ENCODE measurements around the gene IFI35. TPM values are rescaled to one million over a fixed set of nuclear protein-coding genes. Genes with fewer than 3 reads are reported as not detected.
"Not testable (repeated sequence)": the region's sequence is repeated elsewhere in the genome, so short reads cannot be mapped to it uniquely, and the experiment has no call there.

IFI35 gene
- total RNA-seq (2014; rRNA removed) = 12.6 and 26.3 TPM in 2 replicates
- polyA plus RNA-seq (2012) = 20.3 TPM

DNA sequence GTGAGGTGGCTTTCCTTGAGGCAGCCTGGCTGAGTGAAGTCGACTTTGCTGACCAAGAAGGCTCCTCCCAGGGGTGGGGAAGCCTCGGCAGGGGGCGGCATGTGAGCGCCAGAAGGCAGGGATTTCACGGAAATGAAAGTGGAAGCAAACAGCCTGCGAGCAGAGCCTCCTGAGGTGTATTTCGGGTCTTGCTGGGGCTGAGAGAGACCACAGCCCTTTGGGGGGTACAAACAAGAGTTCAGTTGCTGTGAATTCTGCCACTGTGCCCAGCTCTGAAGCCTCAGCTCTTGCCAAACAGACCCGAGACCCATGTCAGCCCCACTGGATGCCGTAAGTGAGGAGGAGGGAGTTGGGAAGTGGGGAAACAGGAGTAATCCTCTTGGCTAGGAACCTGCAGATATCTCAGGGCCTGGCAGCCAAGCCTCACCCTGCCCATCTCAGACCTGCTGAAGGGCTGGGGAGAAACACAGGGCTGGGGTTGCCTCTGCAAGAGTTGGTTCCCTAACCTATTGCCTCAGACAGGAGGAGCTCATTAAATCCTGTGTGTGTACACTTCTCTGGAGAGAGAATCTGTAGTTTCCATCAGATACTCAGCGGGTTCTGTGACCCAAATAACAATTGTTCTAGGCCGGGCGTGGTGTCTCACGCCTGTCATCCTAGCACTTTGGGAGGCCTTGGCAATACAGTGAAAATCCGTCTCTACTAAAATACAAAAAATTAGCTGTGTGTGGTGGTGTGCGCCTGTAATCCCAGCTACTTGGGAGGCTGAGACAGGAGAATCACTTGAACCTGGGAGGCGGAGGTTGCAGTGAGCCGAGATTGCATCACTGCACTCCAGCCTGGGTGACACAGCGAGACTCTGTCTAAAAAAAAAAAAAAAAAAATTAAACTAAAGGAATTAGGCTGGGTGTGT lies at the start of gene IFI35:
TSS of gene IFI35 (plus strand) at position 146 of the 913 bp plus-strand sequence. CDS start at position 310, 164 bp downstream.
- DNase-seq (ENCODE audit: low read depth) = peak; percentile 76

DNA sequence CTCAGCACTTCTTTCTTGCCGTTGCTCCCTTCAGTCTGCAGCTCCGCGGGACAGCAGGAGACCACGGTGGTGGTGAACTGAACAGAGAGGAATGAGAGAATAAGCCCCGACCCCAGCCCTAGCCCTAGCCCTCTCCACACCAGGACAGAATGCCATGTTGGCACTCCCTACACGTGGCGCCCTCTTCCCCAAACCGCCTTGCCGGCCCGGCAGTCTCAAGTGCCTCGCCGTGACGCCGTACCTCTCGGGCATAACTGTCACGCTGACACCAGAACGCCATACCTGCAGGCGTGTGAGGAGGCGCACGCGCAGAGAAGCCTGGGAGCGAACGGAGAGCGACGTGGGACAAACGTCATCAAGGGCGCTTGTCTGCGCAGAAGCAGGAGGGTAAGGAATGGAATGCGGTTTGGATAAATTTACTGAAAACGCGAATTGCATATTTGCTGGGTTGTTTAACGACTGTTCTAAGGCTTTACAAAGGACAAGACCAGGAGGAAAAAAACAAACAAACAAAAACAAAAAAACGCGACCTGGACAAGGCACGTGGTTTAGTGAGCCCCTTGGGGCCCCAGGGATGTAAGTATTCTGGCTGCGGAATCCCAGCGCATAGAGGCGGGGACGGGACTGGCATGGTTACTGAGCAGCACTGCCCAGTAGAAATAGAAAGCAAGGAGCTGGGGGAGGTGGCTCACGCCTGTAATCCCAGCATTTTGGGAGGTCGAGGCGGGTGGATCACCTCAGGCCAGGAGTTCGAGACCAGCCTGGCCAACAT lies 42.2 kb upstream of the IFI35 start, which contains the start of gene AARSD1:
TSS of gene AARSD1 (minus strand) at position 294 of the 772 bp plus-strand sequence. CDS start at position 280, 14 bp downstream.
- DNase-seq (ENCODE audit: low read depth) = peak; percentile 88

DNA sequence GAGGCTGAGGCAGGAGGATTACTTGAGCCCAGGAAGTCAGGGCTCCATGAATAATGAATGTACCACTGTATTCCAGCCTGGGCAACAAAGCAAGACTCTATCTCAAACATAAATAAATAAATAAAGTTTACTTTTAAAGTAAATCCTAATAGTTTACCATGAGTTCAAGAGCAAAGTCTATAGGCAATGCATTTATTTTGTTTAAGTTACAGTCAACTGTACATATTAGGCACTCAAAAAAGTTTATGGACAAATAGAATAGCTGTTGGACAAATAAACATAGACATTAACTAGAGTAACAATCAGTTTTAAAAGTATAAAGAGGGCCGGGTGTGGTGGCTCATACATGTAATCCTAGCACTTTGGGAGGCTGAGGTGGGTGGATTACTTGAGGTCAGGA lies 38.7 kb upstream of the IFI35 start:
- DNase-seq (ENCODE audit: low read depth) = no peak

DNA sequence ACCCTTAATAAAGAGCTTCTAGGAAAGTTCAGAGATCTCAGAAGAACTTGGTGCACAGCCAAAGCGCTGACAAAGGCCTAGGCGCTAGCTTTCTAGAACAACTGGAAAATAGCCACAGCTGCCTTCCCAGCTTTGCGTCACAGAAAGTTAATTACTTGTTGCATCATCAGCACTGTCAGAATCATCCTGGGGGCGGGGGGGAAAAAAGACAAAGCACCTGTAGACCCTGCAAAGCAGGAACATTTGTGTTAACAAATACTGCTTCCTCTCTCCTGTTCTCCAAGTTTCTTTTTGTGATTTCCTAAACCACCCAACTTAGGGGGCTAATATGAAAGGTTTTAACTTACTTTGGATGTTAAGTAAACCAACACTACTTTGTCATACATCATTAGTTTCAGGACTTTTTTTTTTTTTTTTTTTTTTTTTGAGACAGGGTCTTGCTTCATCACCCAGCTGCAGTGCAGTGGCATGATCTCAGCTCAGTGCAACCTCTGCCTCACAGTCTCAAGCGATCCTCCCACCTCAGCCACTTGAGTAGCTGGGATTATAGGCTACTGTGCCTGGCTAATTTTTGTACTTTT lies 37.5 kb upstream of the IFI35 start:
- peak; percentile 22 for DNase-seq (ENCODE audit: low read depth)

DNA sequence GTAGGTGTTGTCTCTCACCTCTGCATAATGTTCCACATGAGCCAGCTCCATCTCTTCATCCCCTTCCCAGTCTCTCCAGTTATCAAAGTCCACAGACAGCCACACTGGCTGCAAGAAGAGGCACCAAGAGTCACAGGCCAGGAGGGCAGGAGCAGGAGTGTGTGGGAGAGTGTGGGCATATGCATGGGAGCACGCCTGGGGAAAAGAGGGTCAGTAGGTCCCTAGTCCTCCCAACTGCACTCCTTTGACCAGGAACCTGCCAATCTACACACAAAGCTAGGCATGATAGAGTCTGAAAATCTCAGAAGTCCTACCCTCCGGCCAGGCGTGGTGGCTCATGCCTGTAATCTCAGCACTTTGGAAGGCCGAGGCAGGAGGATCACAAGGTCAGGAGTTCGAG lies 35.0 kb upstream of the IFI35 start:
- DNase-seq (ENCODE audit: low read depth) = no peak

DNA sequence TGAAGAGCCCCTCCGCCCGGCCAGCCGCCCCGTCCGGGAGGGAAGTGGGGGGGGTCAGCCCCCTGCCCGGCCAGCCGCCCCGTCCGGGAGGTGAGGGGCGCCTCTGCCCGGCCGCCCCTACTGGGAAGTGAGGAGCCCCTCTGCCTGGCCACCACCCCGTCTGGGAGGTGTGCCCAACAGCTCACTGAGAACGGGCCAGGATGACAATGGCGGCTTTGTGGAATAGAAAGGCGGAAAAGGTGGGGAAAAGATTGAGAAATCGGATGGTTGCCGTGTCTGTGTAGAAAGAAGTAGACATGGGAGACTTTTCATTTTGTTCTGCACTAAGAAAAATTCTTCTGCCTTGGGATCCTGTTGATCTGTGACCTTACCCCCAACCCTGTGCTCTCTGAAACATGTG lies 33.3 kb upstream of the IFI35 start:
- DNase-seq (ENCODE audit: low read depth) = not testable (repeated sequence)

DNA sequence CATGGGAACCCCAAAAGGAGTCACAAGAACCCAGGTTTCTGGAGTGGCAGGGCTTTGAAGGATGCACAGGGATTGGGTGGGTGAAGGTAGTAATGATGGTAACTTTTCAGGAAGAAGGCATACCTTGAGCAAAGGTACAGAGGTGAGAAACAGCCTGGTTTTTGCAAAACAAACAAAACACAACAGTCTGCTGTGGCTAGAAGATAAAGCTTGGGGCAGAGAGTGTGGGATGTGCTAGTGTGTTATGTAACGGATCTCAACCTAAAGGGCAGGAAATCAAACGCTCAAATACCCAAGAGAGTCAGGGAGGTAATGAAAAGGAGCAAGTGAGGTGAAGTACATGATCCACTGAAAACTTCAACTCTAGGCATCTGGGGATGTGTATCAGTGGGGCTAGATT lies 31.3 kb upstream of the IFI35 start:
- DNase-seq (ENCODE audit: low read depth) = no peak

DNA sequence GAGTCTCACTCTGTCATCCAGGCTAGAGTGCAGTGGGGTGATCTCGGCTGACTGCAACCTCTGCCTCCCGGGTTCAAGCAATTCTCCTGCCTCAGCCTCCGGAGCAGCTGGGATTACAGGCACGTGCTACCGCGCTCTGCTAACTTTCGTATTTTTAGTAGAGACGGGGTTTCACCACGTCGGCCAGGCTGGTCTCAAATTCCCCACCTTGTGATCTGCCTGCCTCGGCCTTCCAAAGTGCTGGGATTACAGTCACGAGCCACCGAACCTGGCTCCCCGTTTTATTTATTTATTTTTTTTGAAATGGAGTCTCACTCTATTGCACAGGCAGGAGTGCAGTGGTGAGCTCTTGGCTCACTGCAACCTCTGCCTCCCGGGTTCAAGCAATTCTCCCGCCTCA lies 30.9 kb upstream of the IFI35 start:
- not testable (repeated sequence) for DNase-seq (ENCODE audit: low read depth)

DNA sequence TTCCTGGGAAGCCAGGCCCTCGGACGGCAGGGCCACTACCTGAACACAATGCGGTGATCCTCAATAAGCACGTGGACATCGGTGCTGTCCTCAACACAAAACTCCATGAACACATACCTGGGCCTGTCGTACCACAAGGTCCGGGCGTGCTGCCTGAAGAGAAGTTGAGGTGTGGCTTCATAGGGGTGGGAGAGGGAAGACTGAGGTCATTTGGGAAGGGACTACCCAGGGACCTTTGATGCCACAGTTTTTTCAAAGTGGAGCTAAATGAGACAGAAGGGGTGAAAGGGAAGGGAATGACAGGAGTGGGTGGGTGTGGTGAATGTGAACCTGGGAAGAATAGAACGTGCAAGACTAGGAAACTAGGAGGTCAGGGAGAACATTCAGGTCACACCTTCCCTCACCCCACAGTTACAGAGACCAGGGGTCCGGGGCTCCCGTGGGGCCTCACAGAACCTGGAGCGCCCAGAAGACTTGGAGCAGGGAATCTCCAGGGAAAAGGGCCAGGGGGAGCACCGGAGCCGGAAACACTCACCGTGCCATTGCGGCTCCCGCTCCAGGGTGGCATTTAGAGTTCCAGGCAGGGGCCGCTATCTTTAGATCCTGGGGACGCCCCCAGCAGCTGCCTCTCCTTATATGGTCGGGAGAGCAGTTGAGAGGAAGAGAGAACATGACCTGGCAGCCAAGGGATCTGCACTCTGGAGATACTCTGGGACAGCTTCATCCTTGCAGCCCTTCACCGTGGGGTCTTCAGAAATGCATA lies 26.9 kb upstream of the IFI35 start, which contains the start of gene PTGES3L:
TSS of gene PTGES3L (minus strand) at position 570 of the 763 bp plus-strand sequence. CDS start at position 543, 27 bp downstream.
- DNase-seq (ENCODE audit: low read depth) = peak; percentile 81

DNA sequence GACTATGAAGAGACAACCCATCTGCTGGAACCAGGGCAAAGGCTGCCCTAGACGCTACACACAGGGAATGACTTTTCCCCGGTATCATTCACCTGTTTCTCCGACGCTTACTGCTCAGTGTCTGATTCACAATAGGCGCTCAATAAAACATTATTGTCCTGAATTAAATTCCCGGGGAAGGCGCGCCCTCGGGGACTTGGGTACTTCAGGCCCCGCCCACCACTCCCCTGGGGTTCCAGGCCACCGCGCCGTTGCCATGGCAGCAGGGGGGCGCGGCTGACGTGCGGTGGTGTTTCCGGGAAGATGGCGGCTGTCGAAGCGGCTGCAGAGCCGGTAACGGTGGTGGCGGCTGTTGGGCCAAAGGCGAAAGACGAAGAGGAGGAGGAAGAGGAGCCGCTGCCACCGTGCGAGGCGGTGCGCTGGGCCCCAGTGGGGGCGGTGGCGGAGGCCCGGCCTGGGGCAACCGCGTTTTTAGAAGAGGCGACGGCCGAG lies 26.3 kb upstream of the IFI35 start, which contains the start of gene RUNDC1:
TSS of gene RUNDC1 (plus strand) at position 292 of the 492 bp plus-strand sequence. CDS start at position 304, 12 bp downstream.
- DNase-seq (ENCODE audit: low read depth) = peak; percentile 82

DNA sequence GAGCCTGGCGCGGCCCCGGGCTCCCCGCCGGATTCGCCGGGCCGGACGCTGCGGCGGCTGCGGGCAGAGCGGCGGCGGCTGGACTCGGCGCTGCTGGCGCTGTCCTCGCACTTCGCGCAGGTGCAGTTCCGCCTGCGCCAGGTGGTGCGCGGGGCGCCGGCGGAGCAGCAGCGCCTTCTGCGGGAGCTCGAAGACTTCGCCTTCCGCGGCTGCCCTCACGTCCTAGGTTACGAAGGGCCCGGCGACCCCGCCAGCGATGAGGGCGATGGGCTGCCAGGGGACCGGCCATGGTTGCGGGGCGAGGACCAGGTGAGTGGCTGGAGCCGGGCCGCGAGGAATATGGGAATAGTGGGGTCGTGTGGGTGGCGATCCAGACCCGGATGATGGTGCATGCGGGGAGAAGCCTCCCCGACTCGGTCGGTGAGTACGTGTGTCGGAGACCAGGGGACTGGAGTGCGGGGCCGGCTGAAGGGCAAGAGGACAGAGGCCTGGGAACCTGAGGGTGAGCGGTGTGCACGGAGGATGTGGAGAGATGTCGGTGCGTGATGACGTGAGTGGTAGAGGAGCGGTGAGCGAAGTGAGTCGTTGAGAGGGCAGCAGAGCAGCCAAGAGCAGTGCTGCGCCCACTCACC lies 25.7 kb upstream of the IFI35 start:
- DNase-seq (ENCODE audit: low read depth) = peak; percentile 40

DNA sequence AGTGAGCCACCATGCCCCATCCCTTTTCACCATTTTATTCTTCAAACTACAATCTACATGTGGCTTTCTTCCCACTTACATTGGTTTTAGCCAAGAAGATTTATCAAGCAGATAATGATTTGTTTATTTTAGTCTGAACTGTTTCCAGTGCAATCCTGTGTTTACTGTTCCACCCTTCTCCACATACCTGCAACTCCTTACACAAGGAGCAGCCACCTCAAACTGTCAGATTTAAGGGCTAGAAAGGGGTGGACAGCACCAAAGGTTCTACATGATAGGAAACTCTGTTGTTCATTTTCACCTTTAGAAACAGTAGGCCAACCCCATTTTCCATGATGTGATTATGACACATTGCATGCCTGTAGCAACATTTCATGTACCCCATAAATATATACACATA lies 24.3 kb upstream of the IFI35 start:
- DNase-seq (ENCODE audit: low read depth) = no peak

DNA sequence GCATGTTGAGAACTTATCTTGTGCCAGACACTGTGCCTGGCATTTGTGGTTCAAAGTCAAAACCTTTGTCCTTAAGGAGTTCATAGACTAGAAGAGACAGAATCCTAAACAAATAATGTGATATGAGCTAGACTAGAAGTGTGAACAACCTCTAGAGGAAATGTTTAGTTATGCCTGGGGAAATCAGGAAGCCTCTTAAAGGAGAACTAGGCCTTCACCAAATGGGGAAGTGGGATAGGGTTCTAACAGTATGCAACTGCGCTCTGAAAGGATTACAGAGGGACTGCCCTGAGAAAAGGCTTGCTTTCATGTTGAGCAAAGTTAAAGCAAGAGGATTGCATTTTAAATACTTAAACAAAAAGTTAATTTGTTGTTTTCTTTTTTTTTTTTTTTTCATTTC lies 21.4 kb upstream of the IFI35 start:
- no peak for DNase-seq (ENCODE audit: low read depth)

DNA sequence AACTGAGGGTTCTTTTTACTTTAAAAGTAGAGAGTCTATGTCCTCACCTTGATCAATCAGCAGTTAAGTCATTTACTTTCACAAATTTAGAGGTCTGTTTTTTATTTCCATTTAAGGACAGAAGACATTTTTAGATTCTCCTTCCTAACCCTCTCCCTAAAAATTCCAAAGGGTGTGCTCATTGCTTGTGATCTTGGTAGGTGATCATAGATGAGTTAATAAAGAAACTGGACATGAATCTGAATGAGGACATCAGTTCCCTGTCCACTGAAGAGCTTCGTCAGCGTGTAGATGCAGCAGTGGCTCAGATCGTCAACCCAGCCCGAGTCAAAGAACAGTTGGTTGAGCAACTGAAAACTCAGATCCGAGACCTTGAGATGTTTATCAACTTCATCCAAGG lies 17.4 kb upstream of the IFI35 start:
- no peak for DNase-seq (ENCODE audit: low read depth)

DNA sequence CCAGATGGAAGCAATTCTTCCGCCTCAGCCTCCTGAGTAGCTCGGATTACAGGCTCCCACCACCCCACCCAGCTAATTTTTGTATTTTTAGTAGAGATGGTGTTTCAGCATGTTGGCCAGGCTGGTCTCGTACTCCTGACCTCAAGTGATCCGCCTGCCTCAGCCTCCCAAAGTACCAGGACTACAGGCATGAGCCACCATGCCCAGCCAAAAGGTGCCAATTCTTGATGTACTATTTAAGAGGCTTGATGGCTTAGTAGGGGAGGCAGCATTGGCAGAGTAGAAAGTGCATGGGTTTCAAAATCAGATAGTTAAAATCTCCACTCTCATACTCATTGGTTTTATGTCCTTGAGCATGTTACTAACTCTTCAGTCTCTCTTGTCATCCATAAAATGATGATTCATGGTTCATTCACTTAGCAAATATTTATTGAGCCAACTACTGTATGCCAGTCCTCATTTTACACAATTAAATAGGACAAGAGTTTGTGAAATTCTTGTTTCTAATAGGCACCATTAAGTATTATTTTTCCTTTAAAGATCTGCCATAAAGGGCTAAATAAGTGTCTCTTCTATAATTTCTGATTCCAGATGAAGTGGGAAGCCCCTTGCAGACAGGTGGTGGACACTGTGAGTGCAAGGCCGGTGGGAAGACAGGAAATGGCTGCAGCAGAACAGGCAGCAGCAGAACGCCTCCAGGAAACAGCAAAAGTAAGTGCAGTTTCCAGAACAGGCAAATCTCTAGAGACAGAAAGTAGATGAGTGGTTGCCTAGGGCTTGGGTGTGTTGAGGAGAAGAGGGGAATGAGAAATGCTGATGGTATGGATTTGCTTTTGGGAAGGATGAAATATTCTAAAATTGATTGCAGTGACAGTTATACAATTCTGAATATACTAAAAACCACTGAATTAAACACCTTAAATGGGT lies 16.6 kb upstream of the IFI35 start:
- DNase-seq (ENCODE audit: low read depth) = peak; percentile 55

DNA sequence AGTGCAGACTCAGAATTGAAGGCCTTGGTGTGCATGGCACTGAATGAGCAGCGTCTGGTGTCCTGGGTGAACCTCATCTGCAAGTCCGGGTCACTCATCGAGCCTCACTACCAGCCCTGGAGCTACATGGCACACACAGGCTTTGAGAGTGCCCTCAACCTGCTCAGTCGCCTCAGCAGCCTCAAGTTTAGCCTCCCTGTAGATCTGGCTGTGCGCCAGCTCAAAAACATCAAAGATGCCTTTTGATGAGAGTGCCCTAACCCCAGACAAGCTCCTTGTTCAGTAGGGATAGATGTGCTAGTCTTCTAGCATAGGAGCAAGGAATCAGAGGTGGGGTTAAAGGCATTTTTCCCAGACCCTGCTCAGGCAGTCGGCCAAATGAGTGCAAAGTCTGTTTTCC lies 15.1 kb upstream of the IFI35 start:
- no peak for DNase-seq (ENCODE audit: low read depth)

DNA sequence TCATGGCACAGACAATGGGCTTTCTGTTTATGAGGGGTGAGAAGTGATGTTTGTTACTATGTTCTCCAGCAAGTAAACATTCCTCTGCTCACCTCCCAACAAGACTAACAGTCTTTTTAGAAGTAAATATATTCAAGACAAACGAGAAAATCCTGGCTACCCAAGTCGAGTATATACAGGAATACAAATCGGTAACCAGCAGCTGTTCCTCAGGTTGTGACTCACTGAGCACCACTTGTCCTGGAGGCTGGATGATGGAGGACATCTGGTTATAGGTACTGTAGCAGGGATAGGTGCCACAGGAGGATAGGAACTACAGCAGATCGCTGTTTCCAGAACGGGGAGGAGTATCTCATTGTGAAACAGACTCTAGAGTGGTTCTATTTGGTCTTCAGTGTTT lies 13.7 kb upstream of the IFI35 start:
- DNase-seq (ENCODE audit: low read depth) = no peak

DNA sequence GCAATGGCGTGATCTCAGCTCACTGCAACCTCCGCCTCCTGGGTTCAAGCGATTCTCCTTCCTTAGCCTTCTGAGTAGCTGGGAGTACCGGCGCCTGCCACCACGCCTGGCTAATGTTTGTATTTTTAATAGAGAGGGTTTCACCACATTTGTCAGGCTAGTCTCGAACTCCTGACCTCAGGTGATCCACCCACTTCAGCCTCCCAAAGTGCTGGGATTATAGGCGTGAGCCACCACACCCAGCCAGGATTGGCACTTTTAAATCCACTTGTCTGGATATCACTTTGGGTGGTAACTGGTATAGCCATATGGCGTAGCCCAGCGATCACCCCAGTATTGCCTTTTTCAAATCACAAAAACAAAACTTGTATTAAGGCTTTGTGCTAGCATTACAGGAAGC lies 12.7 kb upstream of the IFI35 start:
- not testable (repeated sequence) for DNase-seq (ENCODE audit: low read depth)

DNA sequence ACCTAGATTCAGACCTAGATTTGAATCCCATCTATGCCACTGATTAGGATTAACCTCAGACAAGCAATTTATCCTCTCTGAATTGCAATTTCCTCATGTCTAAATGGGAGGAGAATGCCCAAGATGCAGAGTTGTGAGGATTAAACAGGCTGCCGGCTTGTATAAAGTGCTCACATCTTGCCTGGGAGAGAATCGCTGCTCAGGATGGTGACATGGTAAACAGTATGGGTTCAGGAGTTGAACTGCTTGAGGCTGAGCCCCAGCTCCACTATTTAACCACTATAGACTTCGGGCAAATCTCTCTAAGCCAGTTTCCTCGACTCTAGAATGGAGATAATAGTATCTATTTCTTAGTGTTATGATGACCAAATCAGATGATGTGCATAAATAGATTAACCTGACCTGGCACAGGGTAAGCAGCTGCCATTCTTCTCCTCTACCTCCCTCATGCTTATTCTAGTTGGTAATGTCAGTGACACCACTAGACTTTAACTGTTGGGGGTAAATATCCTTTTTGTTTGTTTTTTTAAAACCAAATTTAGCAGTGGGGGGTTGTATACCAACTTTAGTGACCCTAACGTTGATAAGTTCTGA lies 9.1 kb upstream of the IFI35 start:
- DNase-seq (ENCODE audit: low read depth) = no peak
